ENCODE measurements around the gene DBX1. TPM values are rescaled to one million over a fixed set of nuclear protein-coding genes. Genes with fewer than 3 reads are reported as not detected.

Gene DBX1
- total RNA-seq, 2 experiments from 2014 or later, result not detected

- ATAC-seq, result no peak
- H3K27ac Mint-ChIP-seq, result no peak overlapping the region
- H3K4me3 Mint-ChIP-seq, result no peak overlapping the region
- CTCF ChIA-PET, result interaction anchor here (1.3 to 2.7 kb wide), 3 partner anchors 16 to 160 kb away, joined by 4 to 11 read pairs (median 7); no protein-coding TSS in a partner anchor
- H3K9me3 Mint-ChIP-seq (ENCODE audit: low read depth), result no peaks in the 10 kb centered on the region
- H3K36me3 Mint-ChIP-seq, result no peaks in the 10 kb centered on the region
- H3K27me3 Mint-ChIP-seq, result no peaks in the 10 kb centered on the region
- DNase-seq, result no peak
- H3K4me1 Mint-ChIP-seq, result no peaks in the 10 kb centered on the region
Measured at GRCh38 chr11:20111871-20112270, 48.4 kb downstream of the DBX1 start.

- Mint-ChIP-seq H3K9me3 (ENCODE audit: low read depth) (no peaks in the 10 kb centered on the region), H3K4me3 (no peak overlapping the region), H3K27me3 (no peaks in the 10 kb centered on the region), H3K27ac (no peak overlapping the region), H3K4me1 (no peaks in the 10 kb centered on the region), H3K36me3 (no peaks in the 10 kb centered on the region)
- CTCF ChIA-PET, result interaction anchor here (0.6 to 2.5 kb wide), 6 partner anchors 12 to 159 kb away, joined by 3 to 11 read pairs (median 4); no protein-coding TSS in a partner anchor
- DNase-seq (peak; percentile 65), ATAC-seq (peak; percentile 70)
Measured at GRCh38 chr11:20110908-20111669, 49.2 kb downstream of the DBX1 start.

GRCh38 chr11:20109731-20110445, 50.4 kb downstream of the DBX1 start:
- CTCF ChIA-PET, result interaction anchor here (0.8 to 2.5 kb wide), 5 partner anchors 11 to 159 kb away, joined by 3 to 11 read pairs (median 3); no protein-coding TSS in a partner anchor
- no peaks in the 10 kb centered on the region for H3K36me3 Mint-ChIP-seq
- no peaks in the 10 kb centered on the region for H3K4me1 Mint-ChIP-seq

More at GRCh38 chr11:20109731-20110445, 50.4 kb downstream of the DBX1 start:
- no peak overlapping the region for H3K27ac Mint-ChIP-seq
- ATAC-seq (no peak), DNase-seq (no peak)
- H3K9me3 Mint-ChIP-seq (ENCODE audit: low read depth), result no peaks in the 10 kb centered on the region
- no peaks in the 10 kb centered on the region for H3K27me3 Mint-ChIP-seq
- H3K4me3 Mint-ChIP-seq, result no peak overlapping the region

Other genes with a start within 250 kb of the DBX1 start
- 10 to 100 TPM; 42.0 to 44.2 TPM for gene HTATIP2, start 203.2 kb upstream of the DBX1 start, total RNA-seq
- gene PRMT3, start 227.2 kb upstream of the DBX1 start, total RNA-seq, result 10 to 100 TPM; 22.9 to 24.4 TPM